K562 (cell line): ENCODE data around the gene PBOV1. TPM values are rescaled to one million over a fixed set of nuclear protein-coding genes. Genes with fewer than 3 reads are reported as not detected.

ENCODE experiments used
- ATAC-seq: fragments of 200-7000 bp; cut with Tn5 transposase; 3 replicates; pipeline ENCODE4 v1.9.1; 2020; ENCODE audit warnings: moderate library complexity
- BruUV-seq: library from RNA; stranded (reverse); fragments of 400-500 nt; replicated peaks from 2 replicates; lab custom pipeline; 2021; lab: Mats Ljungman, UMichigan
- CTCF ChIA-PET: fragments of 300-600 bp; formaldehyde crosslinking; extraction: SDS; loops from one replicate; lab custom pipeline; 2021; ENCODE audit warnings: low intra/inter-chr PET ratio; lab: Yijun Ruan, JAX
- POLR2A ChIA-PET: fragments of 300-600, 350-650 bp; sonication (Branson Sonifier 250); formaldehyde crosslinking; extraction: SDS; loops from one replicate; lab custom pipeline; 2021; ENCODE audit warnings: antibody characterized with exemption, inconsistent platforms; lab: Yijun Ruan, JAX
- DNase-seq, 4 experiments: peaks; one replicate each; pipeline versions ENCODE4 v3.0.0 to v3.0.0-alpha.2; 2011 to 2018; ENCODE audit warnings: low spot score in 3 of 4, mixed read lengths in 3 of 4; ENCODE audit errors: extremely low read depth in 1 of 4
- FAIRE-seq: peaks from 2 replicates; lab custom pipeline; 2011; peaks lifted over from hg19 to GRCh38; lab: Jason Lieb, UNC
- H2AFZ ChIP-seq: 2 replicates; pipeline ENCODE4 v1.6.0; 2011; ENCODE audit warnings: low read depth, low read length, control low read depth, inconsistent platforms
- H3K27ac ChIP-seq: fragments of 200-600 bp; 3 replicates; pipeline ENCODE4 v1.8.0; 2011; ENCODE audit warnings: low read depth, mild to moderate bottlenecking, control low read depth, inconsistent platforms, low read length, moderate library complexity, mixed read lengths; ENCODE audit errors: extremely low read depth
- H3K27me3 ChIP-seq, 2 experiments: fragments of 300-600 bp in 1 of 2; 2 replicates in 1 of 2; 3 replicates in 1 of 2; pipeline versions ENCODE4 v1.6.0 to v1.8.0; 2011; ENCODE audit warnings: inconsistent platforms in 2 of 2, low read length in 2 of 2, mild to moderate bottlenecking in 1 of 2, mixed read lengths in 1 of 2, moderate library complexity in 1 of 2; ENCODE audit not compliant: control insufficient read depth in 2 of 2, insufficient read depth in 2 of 2
- H3K36me3 ChIP-seq: fragments of 300-600 bp; 3 replicates; pipeline ENCODE4 v1.8.0; 2011; ENCODE audit warnings: mild to moderate bottlenecking, low read length, inconsistent platforms; ENCODE audit not compliant: control insufficient read depth, insufficient read depth
- H3K4me1 ChIP-seq, 2 experiments: fragments of 200-600 bp in 1 of 2; replicated peaks in 1 of 2; 2 replicates in 1 of 2; 3 replicates in 1 of 2; pipeline versions ENCODE4 v1.5.1 to v1.8.0; 2011; ENCODE audit warnings: inconsistent platforms in 2 of 2, low read length in 2 of 2, mild to moderate bottlenecking in 1 of 2, mixed read lengths in 1 of 2, moderate library complexity in 1 of 2; ENCODE audit not compliant: control insufficient read depth in 2 of 2, insufficient read depth in 2 of 2
- H3K4me2 ChIP-seq: 2 replicates; pipeline ENCODE4 v1.6.1; 2011; ENCODE audit warnings: low read length, control low read depth, inconsistent platforms, mixed read lengths; ENCODE audit not compliant: insufficient read depth
- H3K4me3 ChIP-seq: fragments of 200-600 bp; sonication (generic), shearing (Covaris generic); 2 replicates; pipeline ENCODE4 v1.5.1; 2016; ENCODE audit warnings: control low read depth, inconsistent platforms
- H3K79me2 ChIP-seq: fragments of 200-600 bp; 3 replicates; pipeline ENCODE4 v1.8.0; 2011; ENCODE audit warnings: low read length, inconsistent platforms; ENCODE audit not compliant: control insufficient read depth, insufficient read depth
- H3K9ac ChIP-seq, 2 experiments: 2 replicates each; pipeline versions ENCODE4 v1.6.0 to v1.6.1; 2011; ENCODE audit warnings: low read depth in 2 of 2, low read length in 2 of 2, control low read depth in 1 of 2, inconsistent platforms in 1 of 2, mild to moderate bottlenecking in 1 of 2, mixed read lengths in 1 of 2; ENCODE audit not compliant: insufficient read depth in 1 of 2
- H3K9me1 ChIP-seq: one replicate; pipeline ENCODE4 v1.6.0; 2011; ENCODE audit warnings: inconsistent platforms, mild to moderate bottlenecking, low read length, moderate library complexity; ENCODE audit not compliant: control insufficient read depth, insufficient read depth
- H3K9me3 ChIP-seq: replicated peaks from 2 replicates; pipeline ENCODE4 v1.5.1; 2011; ENCODE audit warnings: low read depth, low read length, inconsistent platforms; ENCODE audit not compliant: control insufficient read depth, insufficient read depth
- H4K20me1 ChIP-seq: replicated peaks from 2 replicates; pipeline ENCODE4 v1.6.1; 2011; ENCODE audit warnings: low read length, inconsistent platforms, mixed read lengths; ENCODE audit not compliant: control insufficient read depth, insufficient read depth
- ERF ChIP-seq: fragments of 450-650 bp; formaldehyde crosslinking; IDR thresholded peaks from 2 replicates; pipeline ENCODE4 v1.4.0; 2020; ENCODE audit warnings: mild to moderate bottlenecking, mixed read lengths
- FOXA1 ChIP-seq: fragments of 450-650 bp; IDR thresholded peaks from 2 replicates; pipeline ENCODE4 v1.6.1; 2016; ENCODE audit warnings: mild to moderate bottlenecking, borderline replicate concordance
- HDAC3 ChIP-seq: fragments of 450-650 bp; IDR thresholded peaks from 2 replicates; pipeline ENCODE4 v1.6.1; 2018; ENCODE audit warnings: borderline replicate concordance, mild to moderate bottlenecking, moderate library complexity; ENCODE audit not compliant: partially characterized antibody
- JUND ChIP-seq, 2 experiments: IDR thresholded peaks; 2 replicates in 1 of 2; 3 replicates in 1 of 2; pipeline ENCODE4 v1.6.1; 2011; ENCODE audit warnings: borderline replicate concordance in 2 of 2, low read depth in 2 of 2, low read length in 2 of 2, improper control_type of control experiment in 1 of 2, missing biosample characterization in 1 of 2, missing genetic modification characterization in 1 of 2, missing genetic modification reagents in 1 of 2
- MTA2 ChIP-seq: fragments of 450-650 bp; IDR thresholded peaks from 2 replicates; pipeline ENCODE4 v1.6.1; 2016; ENCODE audit warnings: low read depth
- RB1 ChIP-seq: fragments of 450-650 bp; IDR thresholded peaks from 2 replicates; pipeline ENCODE4 v1.6.1; 2017; ENCODE audit warnings: low read depth, mild to moderate bottlenecking
- SMARCB1 ChIP-seq: IDR thresholded peaks from 2 replicates; pipeline ENCODE4 v1.6.1; 2011; ENCODE audit warnings: improper control_type of control experiment, low read depth; ENCODE audit not compliant: insufficient read length
- ZBTB7A ChIP-seq: IDR thresholded peaks from 2 replicates; pipeline ENCODE4 v1.6.1; 2011; ENCODE audit warnings: low read depth, mild to moderate bottlenecking, low read length, moderate library complexity, borderline replicate concordance; ENCODE audit not compliant: control insufficient read depth
- ZNF140 ChIP-seq: fragments of 250-450 bp; sonication (Bioruptor Pico); IDR thresholded peaks from 2 replicates; pipeline ENCODE4 v1.8.0; 2021; ENCODE audit warnings: moderate library complexity, mild to moderate bottlenecking, inconsistent platforms
- in situ Hi-C: fragments of 300-500 bp; cut with MboI; formaldehyde crosslinking; loops from 4 replicates; pipeline ENCODE4 v1.15.0; 2018; ENCODE audit warnings: inconsistent platforms, mixed read lengths
- intact Hi-C: fragments of 100-400 bp; cut with micrococcal nuclease; formaldehyde crosslinking; loops from 2 replicates; pipeline ENCODE4 v1.14.2; 2022
- polyA plus RNA-seq, 8 experiments: library from polyadenylated mRNA; depleted of rRNA in 4 of 8; stranded (reverse) in 5 of 8; unstranded in 3 of 8; fragments of >200 nt; fragmentation: Nextera tagmentation in 2 of 8; fragmentation: Illumina TruSeq in 1 of 8; extraction: Ambion mirVana in 2 of 8; extraction: Trizol in 1 of 8; gene quantifications; 2 replicates each; pipeline versions ENCODE4 v1.2.1 to v1.2.3, GENCODE V29; 2011 to 2014; ENCODE audit warnings: inconsistent platforms in 1 of 8, missing spikeins in 1 of 8
- total RNA-seq, 7 experiments: library from RNA; depleted of rRNA in 6 of 7; stranded (reverse); fragments of >200 nt in 6 of 7; fragmentation: Illumina TruSeq in 2 of 7; extraction: Trizol in 2 of 7; gene quantifications; 2 replicates each; pipeline versions ENCODE4 v1.2.1 to v1.2.3, GENCODE V29; 2011 to 2021; ENCODE audit warnings: low replicate concordance in 1 of 7
- TF ChIP-seq, protein P1 (sequence below): fragments of 200-400 bp; formaldehyde crosslinking; IDR thresholded peaks from 2 replicates; pipeline ENCODE4 v1.6.1; 2017; ENCODE audit warnings: mild to moderate bottlenecking, low read depth, low read length, moderate library complexity
- TF ChIP-seq, protein P2 (sequence below): fragments of 450-650 bp; formaldehyde crosslinking; IDR thresholded peaks from 2 replicates; pipeline ENCODE4 v1.4.0; 2020; ENCODE audit warnings: mild to moderate bottlenecking, mixed read lengths

The PBOV1 gene
- total and polyA plus RNA-seq, 9 of the 15 experiments (the other 6 are each of a cell fraction or from before 2014, with no cell fraction given), result not detected

DNA sequence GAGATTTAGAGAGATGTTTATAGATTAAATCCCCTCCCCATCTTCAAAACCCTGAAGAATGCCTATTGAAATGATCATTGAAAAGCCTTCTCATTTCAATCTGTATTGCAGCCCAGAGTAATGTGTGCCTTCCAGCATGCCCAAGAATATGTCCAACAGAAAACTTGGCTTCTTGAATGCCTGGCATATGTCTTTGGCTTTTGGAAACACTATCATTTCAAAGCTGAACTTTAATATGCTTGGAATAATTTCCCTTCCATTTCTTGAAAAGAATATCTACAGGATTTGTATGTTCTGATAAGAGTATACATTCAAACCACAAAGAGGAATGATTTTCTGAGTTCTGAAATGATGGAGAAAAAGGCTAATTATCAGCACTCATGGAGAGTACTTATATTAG, 11.9 kb upstream of the PBOV1 start:
- no peak overlapping the region for H3K27ac ChIP-seq

More for the DNA sequence above, 11.9 kb upstream of the PBOV1 start:
- Histone ChIP-seq H3K36me3 (no peaks in the 10 kb centered on the region), H3K4me3 (no peak overlapping the region), H3K4me1 (no peaks in the 10 kb centered on the region), H3K4me2 (no peak overlapping the region), H3K9me3 (no peaks in the 10 kb centered on the region), H3K27me3 (peaks cover 2 to 3% of the 10 kb centered on the region in 2 experiments; a peak in 2 of 5 replicates), H4K20me1 (no peaks in the 10 kb centered on the region), H3K9me1 (no peaks in the 10 kb centered on the region), H3K9ac (no peak overlapping the region), H2AFZ (no peak overlapping the region), H3K79me2 (no peaks in the 10 kb centered on the region)
- in situ Hi-C loops, result no loop called here
- no peak for DNase-seq
- TF ChIP-seq FOXA1 (no peak), ZBTB7A (no peak), SMARCB1 (no peak), JUND (IDR thresholded peaks at IDR 0.05; ENCODE audit: borderline replicate concordance, low read depth, low read length) (no peak), JUND (tag; IDR thresholded peaks at IDR 0.05; ENCODE audit: borderline replicate concordance, low read depth, low read length) (no peak), RB1 (no peak), ERF (CRISPR knock-in tag) (no peak), ZNF140 (CRISPR knock-in tag) (no peak), HDAC3 (no peak), MTA2 (no peak)
- TF ChIP-seq, protein P1, sequence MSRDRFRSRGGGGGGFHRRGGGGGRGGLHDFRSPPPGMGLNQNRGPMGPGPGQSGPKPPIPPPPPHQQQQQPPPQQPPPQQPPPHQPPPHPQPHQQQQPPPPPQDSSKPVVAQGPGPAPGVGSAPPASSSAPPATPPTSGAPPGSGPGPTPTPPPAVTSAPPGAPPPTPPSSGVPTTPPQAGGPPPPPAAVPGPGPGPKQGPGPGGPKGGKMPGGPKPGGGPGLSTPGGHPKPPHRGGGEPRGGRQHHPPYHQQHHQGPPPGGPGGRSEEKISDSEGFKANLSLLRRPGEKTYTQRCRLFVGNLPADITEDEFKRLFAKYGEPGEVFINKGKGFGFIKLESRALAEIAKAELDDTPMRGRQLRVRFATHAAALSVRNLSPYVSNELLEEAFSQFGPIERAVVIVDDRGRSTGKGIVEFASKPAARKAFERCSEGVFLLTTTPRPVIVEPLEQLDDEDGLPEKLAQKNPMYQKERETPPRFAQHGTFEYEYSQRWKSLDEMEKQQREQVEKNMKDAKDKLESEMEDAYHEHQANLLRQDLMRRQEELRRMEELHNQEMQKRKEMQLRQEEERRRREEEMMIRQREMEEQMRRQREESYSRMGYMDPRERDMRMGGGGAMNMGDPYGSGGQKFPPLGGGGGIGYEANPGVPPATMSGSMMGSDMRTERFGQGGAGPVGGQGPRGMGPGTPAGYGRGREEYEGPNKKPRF, result no peak
- TF ChIP-seq, protein P2, sequence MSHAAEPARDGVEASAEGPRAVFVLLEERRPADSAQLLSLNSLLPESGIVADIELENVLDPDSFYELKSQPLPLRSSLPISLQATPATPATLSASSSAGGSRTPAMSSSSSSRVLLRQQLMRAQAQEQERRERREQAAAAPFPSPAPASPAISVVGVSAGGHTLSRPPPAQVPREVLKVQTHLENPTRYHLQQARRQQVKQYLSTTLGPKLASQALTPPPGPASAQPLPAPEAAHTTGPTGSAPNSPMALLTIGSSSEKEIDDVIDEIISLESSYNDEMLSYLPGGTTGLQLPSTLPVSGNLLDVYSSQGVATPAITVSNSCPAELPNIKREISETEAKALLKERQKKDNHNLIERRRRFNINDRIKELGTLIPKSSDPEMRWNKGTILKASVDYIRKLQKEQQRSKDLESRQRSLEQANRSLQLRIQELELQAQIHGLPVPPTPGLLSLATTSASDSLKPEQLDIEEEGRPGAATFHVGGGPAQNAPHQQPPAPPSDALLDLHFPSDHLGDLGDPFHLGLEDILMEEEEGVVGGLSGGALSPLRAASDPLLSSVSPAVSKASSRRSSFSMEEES, result no peak
- no TSS peak for BruUV-seq
- ChIA-PET POLR2A (no interaction called here), CTCF (no interaction called here)
- intact Hi-C loops, result no loop called here
- no peak for ATAC-seq
- no peak for FAIRE-seq
